WERI-Rb-1 (cell line): ENCODE data around the gene CMIP.

Experiments
- DNase-seq: peaks from one replicate; pipeline ENCODE4 v3.0.0-alpha.2; 2020
- H3K27ac ChIP-seq: fragments of 250-450 bp; sonication (Bioruptor Pico); 2 replicates; pipeline ENCODE4 v1.5.1; 2020; ENCODE audit warnings: mild to moderate bottlenecking, moderate library complexity
- H3K27me3 ChIP-seq: fragments of 250-450 bp; sonication (Bioruptor Pico); 2 replicates; pipeline ENCODE4 v1.5.1; 2021; ENCODE audit warnings: mild to moderate bottlenecking, low read depth, moderate library complexity; ENCODE audit not compliant: insufficient read depth, severe bottlenecking
- H3K36me3 ChIP-seq: fragments of 250-450 bp; sonication (Bioruptor Pico); 2 replicates; pipeline ENCODE4 v1.5.1; 2020; ENCODE audit warnings: mild to moderate bottlenecking, moderate library complexity
- H3K4me3 ChIP-seq: 2 replicates; pipeline ENCODE4 v1.5.1; 2011; ENCODE audit warnings: low read depth, mild to moderate bottlenecking, control low read depth, low read length
- H3K9me3 ChIP-seq: fragments of 250-450 bp; sonication (Bioruptor Pico); 2 replicates; pipeline ENCODE4 v1.5.1; 2021; ENCODE audit warnings: mild to moderate bottlenecking, moderate library complexity; ENCODE audit not compliant: severe bottlenecking
- TF ChIP-seq, protein P1 (sequence below): IDR thresholded peaks from 2 replicates; pipeline ENCODE4 v1.5.1; 2011; ENCODE audit warnings: low read depth, mild to moderate bottlenecking, control low read depth, inconsistent platforms, low read length

Gene CMIP

DNA sequence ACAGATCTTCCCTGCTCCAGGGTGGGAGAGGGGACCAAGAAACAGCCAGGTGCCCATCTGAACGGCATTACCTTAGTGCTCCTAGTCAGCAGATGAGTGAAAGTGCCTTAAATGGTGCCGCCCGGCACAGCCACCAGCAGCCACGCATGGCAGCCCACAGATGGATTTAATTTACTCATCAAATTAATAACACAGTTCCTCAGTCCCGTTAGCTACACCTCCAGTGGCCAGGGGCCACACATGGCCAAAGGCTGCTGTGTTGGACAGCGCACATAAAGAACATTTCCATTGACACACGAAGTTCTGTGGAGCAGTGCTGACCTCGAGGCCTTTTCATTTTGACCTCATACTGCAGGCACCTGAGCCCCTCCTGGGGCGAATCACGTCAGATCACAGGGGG is 166.3 kb downstream of the CMIP start:
- no peak for DNase-seq
- TF ChIP-seq, protein P1, sequence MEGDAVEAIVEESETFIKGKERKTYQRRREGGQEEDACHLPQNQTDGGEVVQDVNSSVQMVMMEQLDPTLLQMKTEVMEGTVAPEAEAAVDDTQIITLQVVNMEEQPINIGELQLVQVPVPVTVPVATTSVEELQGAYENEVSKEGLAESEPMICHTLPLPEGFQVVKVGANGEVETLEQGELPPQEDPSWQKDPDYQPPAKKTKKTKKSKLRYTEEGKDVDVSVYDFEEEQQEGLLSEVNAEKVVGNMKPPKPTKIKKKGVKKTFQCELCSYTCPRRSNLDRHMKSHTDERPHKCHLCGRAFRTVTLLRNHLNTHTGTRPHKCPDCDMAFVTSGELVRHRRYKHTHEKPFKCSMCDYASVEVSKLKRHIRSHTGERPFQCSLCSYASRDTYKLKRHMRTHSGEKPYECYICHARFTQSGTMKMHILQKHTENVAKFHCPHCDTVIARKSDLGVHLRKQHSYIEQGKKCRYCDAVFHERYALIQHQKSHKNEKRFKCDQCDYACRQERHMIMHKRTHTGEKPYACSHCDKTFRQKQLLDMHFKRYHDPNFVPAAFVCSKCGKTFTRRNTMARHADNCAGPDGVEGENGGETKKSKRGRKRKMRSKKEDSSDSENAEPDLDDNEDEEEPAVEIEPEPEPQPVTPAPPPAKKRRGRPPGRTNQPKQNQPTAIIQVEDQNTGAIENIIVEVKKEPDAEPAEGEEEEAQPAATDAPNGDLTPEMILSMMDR, result no peak
- H3K27ac ChIP-seq, result no peak overlapping the region
- no peak overlapping the region for H3K4me3 ChIP-seq
- H3K27me3 ChIP-seq, result no peaks in the 10 kb centered on the region
- no peaks in the 10 kb centered on the region for H3K9me3 ChIP-seq
- no peaks in the 10 kb centered on the region for H3K36me3 ChIP-seq

DNA sequence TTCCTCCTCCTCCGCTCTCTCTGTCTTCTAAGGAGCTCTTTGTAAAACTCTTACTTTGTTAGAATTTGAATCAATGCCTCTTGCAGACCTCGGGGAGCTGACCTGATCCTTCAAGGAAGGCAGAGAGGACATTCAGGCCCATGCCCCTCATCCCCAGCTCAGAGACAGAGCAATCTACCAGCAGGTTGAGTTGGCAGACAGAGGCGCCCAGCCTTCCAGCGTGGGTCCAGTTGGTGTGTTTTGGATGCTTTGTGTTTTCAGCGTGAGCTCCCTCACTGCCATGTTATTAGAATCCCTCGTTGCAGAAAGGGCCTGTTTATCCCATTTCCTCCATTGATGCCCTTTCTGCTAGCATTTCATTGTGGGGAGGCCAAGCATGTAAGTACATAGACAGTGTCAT is 167.1 kb downstream of the CMIP start:
- no peak overlapping the region for H3K27ac ChIP-seq
- H3K36me3 ChIP-seq, result no peaks in the 10 kb centered on the region

DNA sequence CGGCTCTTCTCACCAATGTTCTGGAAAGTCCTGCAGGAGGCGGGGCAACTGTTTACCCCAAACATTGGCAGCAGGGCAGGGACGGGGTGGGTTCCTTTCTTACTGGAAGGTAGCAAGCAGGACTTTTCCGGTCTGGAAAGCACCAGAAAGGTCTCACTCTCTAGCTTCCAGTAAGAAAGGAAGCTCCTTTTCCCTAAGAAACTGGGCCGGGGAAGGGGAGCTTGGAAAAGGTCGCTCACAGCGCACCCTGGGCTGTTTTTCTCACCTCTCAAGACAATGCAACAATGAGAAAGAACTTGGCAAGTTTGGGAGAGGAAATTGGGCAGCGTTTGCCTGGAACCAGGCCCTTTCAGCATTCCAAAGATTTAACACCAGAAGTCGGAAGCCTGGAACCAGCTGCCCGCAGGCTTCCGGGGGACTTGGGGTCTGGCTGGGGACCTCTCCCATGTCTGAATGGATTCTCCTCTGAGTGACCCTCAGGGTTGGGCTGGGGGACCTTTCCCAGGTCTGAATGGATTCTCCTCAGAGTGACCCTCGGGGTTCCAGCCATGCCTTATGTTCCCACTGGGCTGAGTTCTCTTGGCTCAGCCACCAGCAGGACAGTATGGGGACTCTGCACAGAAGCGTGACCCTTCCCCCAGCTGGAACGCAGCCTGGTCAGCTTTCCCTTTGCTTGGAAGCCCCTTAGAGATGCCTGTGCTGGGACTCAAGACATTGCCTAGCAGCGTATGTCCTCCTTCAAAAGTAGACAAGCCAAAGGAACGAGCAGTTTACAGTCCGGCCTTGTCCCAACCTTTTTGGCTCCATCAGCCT is 167.9 kb downstream of the CMIP start:
- Histone ChIP-seq H3K27me3 (no peaks in the 10 kb centered on the region), H3K36me3 (no peaks in the 10 kb centered on the region), H3K27ac (no peak overlapping the region), H3K9me3 (no peaks in the 10 kb centered on the region), H3K4me3 (no peak overlapping the region)
- TF ChIP-seq, protein P1, result no peak
- no peak for DNase-seq

More for the DNA sequence above, 167.1 kb downstream of the CMIP start:
- no peak overlapping the region for H3K4me3 ChIP-seq
- no peaks in the 10 kb centered on the region for H3K27me3 ChIP-seq
- TF ChIP-seq, protein P1, result no peak
- DNase-seq, result no peak
- H3K9me3 ChIP-seq, result no peaks in the 10 kb centered on the region

DNA sequence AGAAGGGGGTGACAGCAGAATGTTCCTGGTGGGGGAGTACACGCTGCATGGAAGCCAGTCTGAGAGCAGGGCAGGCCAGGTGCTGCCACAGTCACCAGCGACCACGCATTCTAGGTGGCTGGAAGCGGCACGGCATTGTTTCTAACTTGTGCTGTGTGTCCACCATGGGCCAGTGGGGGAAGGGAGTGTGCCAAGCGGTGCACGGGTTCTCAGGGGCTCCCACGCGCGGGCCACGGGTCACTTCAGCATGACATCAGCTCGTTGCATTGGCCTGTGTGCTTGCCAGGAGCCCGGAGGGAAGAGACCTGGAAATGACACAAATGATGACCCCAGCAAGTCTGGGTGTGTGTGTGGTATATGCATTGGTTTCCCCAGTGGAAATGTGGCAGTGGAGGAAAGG is 169.6 kb downstream of the CMIP start:
- Histone ChIP-seq H3K9me3 (no peaks in the 10 kb centered on the region), H3K36me3 (no peaks in the 10 kb centered on the region), H3K27ac (no peak overlapping the region), H3K27me3 (no peaks in the 10 kb centered on the region), H3K4me3 (no peak overlapping the region)
- no peak for DNase-seq
- TF ChIP-seq, protein P1, result no peak

DNA sequence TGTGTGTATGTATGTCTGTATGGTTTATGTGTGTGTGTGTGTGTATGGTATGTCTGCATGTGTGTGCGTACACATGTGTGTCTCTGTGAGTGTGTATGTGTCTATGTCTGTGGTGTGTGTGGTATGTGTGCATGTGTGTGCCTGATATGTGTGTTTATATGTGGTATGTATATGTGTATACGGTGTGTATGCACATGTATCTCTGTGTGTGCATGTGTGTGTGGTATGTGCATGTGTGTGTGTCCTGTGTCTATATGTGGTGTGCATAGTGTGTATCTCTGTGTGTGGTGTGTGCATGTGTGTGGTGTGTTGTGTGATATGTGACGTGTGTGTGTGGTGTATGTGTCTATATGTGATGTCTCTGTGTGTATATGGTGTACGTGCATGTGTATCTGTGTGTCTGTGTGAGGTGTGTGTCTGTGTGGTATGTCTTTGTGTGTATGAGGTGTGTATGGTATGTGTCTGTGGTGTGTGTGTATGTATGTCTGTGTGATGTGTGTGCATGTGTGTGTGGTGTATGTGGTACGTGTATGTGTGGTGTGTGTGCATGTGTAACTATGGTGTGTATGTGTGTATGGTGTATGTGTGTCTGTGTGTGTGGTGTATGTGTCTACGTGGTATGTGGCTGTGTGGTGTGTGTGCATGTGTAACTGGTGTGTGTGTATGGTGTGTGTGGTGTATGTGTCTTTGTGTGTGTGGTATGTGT is 170.2 kb downstream of the CMIP start:
- DNase-seq, result no peak
- Histone ChIP-seq H3K27ac (no peak overlapping the region), H3K4me3 (no peak overlapping the region), H3K9me3 (no peaks in the 10 kb centered on the region), H3K27me3 (no peaks in the 10 kb centered on the region), H3K36me3 (no peaks in the 10 kb centered on the region)
- TF ChIP-seq, protein P1, result no peak
